Stimulated activated memory B cell treated with anti-CD40 and anti-IgM and Interleukin-4, amounts not matched to agents 10 μg/mL and 1 μg/mL and 100 μg/mL, for 72 hours (primary cell): ENCODE results near the gene SFXN4.
"Not testable (repeated sequence)": the region's sequence is repeated elsewhere in the genome, so short reads cannot be mapped to it uniquely, and the experiment has no call there.

Experiments used
- ATAC-seq: fragments of 150-1000 bp; cut with Tn5 transposase; 2 replicates; pipeline ENCODE4 v1.10.0; 2021
- H3K27ac Mint-ChIP-seq: one replicate; pipeline ENCODE4 v1.8.0; 2022; ENCODE audit warnings: mild to moderate bottlenecking, mixed read lengths
- H3K27me3 Mint-ChIP-seq: one replicate; pipeline ENCODE4 v1.8.0; 2022; ENCODE audit warnings: mixed read lengths
- H3K36me3 Mint-ChIP-seq: one replicate; pipeline ENCODE4 v1.8.0; 2022; ENCODE audit warnings: mixed read lengths
- H3K4me1 Mint-ChIP-seq: one replicate; pipeline ENCODE4 v1.8.0; 2022; ENCODE audit warnings: mixed read lengths
- H3K4me3 Mint-ChIP-seq: one replicate; pipeline ENCODE4 v1.8.0; 2022; ENCODE audit warnings: mild to moderate bottlenecking, moderate library complexity, mixed read lengths
- H3K9me3 Mint-ChIP-seq: one replicate; pipeline ENCODE4 v1.8.0; 2022; ENCODE audit warnings: mixed read lengths

Gene SFXN4

GRCh38 chr10:119199231-119199992, 33.9 kb upstream of the SFXN4 start:
- Mint-ChIP-seq H3K27me3 (peaks cover 15% of the 10 kb centered on the region), H3K4me3 (no peak overlapping the region), H3K27ac (no peak overlapping the region), H3K36me3 (no peaks in the 10 kb centered on the region), H3K4me1 (peaks cover 14% of the 10 kb centered on the region), H3K9me3 (no peaks in the 10 kb centered on the region)
- peak; percentile 74 for ATAC-seq

- Mint-ChIP-seq H3K9me3 (no peaks in the 10 kb centered on the region), H3K4me3 (no peak overlapping the region), H3K27ac (no peak overlapping the region), H3K36me3 (no peaks in the 10 kb centered on the region), H3K27me3 (peaks cover 15% of the 10 kb centered on the region), H3K4me1 (peaks cover 14% of the 10 kb centered on the region)
- no peak for ATAC-seq
Measured at GRCh38 chr10:119198438-119198837, 32.9 kb upstream of the SFXN4 start.

- Mint-ChIP-seq H3K4me1 (peaks cover 14% of the 10 kb centered on the region), H3K9me3 (no peaks in the 10 kb centered on the region), H3K27ac (no peak overlapping the region), H3K27me3 (peaks cover 15% of the 10 kb centered on the region), H3K4me3 (no peak overlapping the region), H3K36me3 (no peaks in the 10 kb centered on the region)
- no peak for ATAC-seq
Measured at GRCh38 chr10:119197921-119198320, 32.4 kb upstream of the SFXN4 start.

- Mint-ChIP-seq H3K27ac (no peak overlapping the region), H3K9me3 (no peaks in the 10 kb centered on the region), H3K27me3 (no peaks in the 10 kb centered on the region), H3K4me3 (no peak overlapping the region), H3K36me3 (no peaks in the 10 kb centered on the region), H3K4me1 (peaks cover 17% of the 10 kb centered on the region)
- no peak for ATAC-seq
Measured at GRCh38 chr10:119191881-119192280, 26.4 kb upstream of the SFXN4 start.

- no peaks in the 10 kb centered on the region for H3K36me3 Mint-ChIP-seq
- H3K9me3 Mint-ChIP-seq: no peaks in the 10 kb centered on the region
- no peaks in the 10 kb centered on the region for H3K27me3 Mint-ChIP-seq
- H3K27ac Mint-ChIP-seq: no peak overlapping the region
- no peak for ATAC-seq
- H3K4me3 Mint-ChIP-seq: no peak overlapping the region
- peaks cover 17% of the 10 kb centered on the region for H3K4me1 Mint-ChIP-seq
Measured at GRCh38 chr10:119190954-119191785, 25.7 kb upstream of the SFXN4 start.

GRCh38 chr10:119190353-119190752, 24.8 kb upstream of the SFXN4 start:
- H3K9me3 Mint-ChIP-seq: no peaks in the 10 kb centered on the region
- H3K36me3 Mint-ChIP-seq: no peaks in the 10 kb centered on the region
- no peak overlapping the region for H3K4me3 Mint-ChIP-seq
- ATAC-seq: no peak
- H3K27me3 Mint-ChIP-seq: no peaks in the 10 kb centered on the region
- H3K27ac Mint-ChIP-seq: no peak overlapping the region
- H3K4me1 Mint-ChIP-seq: peaks cover 17% of the 10 kb centered on the region

- ATAC-seq: peak; percentile 16
- peaks cover 17% of the 10 kb centered on the region for H3K4me1 Mint-ChIP-seq
- no peaks in the 10 kb centered on the region for H3K36me3 Mint-ChIP-seq
- no peaks in the 10 kb centered on the region for H3K27me3 Mint-ChIP-seq
- H3K4me3 Mint-ChIP-seq: no peak overlapping the region
- no peaks in the 10 kb centered on the region for H3K9me3 Mint-ChIP-seq
- no peak overlapping the region for H3K27ac Mint-ChIP-seq
Measured at GRCh38 chr10:119189811-119190282, 24.3 kb upstream of the SFXN4 start.

GRCh38 chr10:119183664-119184412, 18.3 kb upstream of the SFXN4 start:
- no peaks in the 10 kb centered on the region for H3K27me3 Mint-ChIP-seq
- no peaks in the 10 kb centered on the region for H3K36me3 Mint-ChIP-seq
- no peak overlapping the region for H3K27ac Mint-ChIP-seq
- H3K4me1 Mint-ChIP-seq: peaks cover 6% of the 10 kb centered on the region
- H3K9me3 Mint-ChIP-seq: no peaks in the 10 kb centered on the region
- no peak overlapping the region for H3K4me3 Mint-ChIP-seq
- ATAC-seq: no peak

GRCh38 chr10:119180850-119181400, 15.4 kb upstream of the SFXN4 start:
- not testable (repeated sequence) for ATAC-seq, H3K4me3 Mint-ChIP-seq, H3K36me3 Mint-ChIP-seq, H3K27ac Mint-ChIP-seq, H3K9me3 Mint-ChIP-seq, H3K27me3 Mint-ChIP-seq
- peaks cover 25% of the 10 kb centered on the region for H3K4me1 Mint-ChIP-seq

GRCh38 chr10:119178372-119179119, 13.0 kb upstream of the SFXN4 start, which contains the start of gene PRDX3:
PRDX3 (minus strand) TSS chr10:119178812; CDS start chr10:119178790, 22 bp downstream.
- peaks cover 15% of the 10 kb centered on the region for H3K36me3 Mint-ChIP-seq

GRCh38 chr10:119177708-119178371, 12.3 kb upstream of the SFXN4 start:
- H3K27me3 Mint-ChIP-seq: no peaks in the 10 kb centered on the region
- peaks cover 15% of the 10 kb centered on the region for H3K36me3 Mint-ChIP-seq
- no peaks in the 10 kb centered on the region for H3K9me3 Mint-ChIP-seq
- H3K4me1 Mint-ChIP-seq: peaks cover 27% of the 10 kb centered on the region
- peak overlapping the region; percentile 99 for H3K27ac Mint-ChIP-seq
- peak overlapping the region; percentile 97 for H3K4me3 Mint-ChIP-seq
- ATAC-seq: peak; percentile 54

More at GRCh38 chr10:119178372-119179119, 13.0 kb upstream of the SFXN4 start, which contains the start of gene PRDX3:
- Mint-ChIP-seq H3K27ac (peak within 1 kb of the TSS; percentile 99), H3K4me3 (peak within 1 kb of the TSS; percentile 97), H3K4me1 (peaks cover 27% of the 10 kb centered on the region), H3K27me3 (no peaks in the 10 kb centered on the region), H3K9me3 (no peaks in the 10 kb centered on the region)
- peak; percentile 100 for ATAC-seq

- ATAC-seq: no peak
- Mint-ChIP-seq H3K4me1 (peaks cover 27% of the 10 kb centered on the region), H3K27ac (peak overlapping the region; percentile 40), H3K36me3 (peaks cover 23% of the 10 kb centered on the region), H3K27me3 (no peaks in the 10 kb centered on the region), H3K4me3 (peak overlapping the region; percentile 21), H3K9me3 (no peaks in the 10 kb centered on the region)
Measured at GRCh38 chr10:119176166-119176565, 10.7 kb upstream of the SFXN4 start.

GRCh38 chr10:119174109-119174508, 8.6 kb upstream of the SFXN4 start:
- Mint-ChIP-seq H3K4me1 (peaks cover 27% of the 10 kb centered on the region), H3K36me3 (peaks cover 35% of the 10 kb centered on the region), H3K4me3 (no peak overlapping the region), H3K27me3 (no peaks in the 10 kb centered on the region), H3K9me3 (no peaks in the 10 kb centered on the region), H3K27ac (no peak overlapping the region)
- ATAC-seq: no peak

GRCh38 chr10:119167041-119167440, 1.5 kb upstream of the SFXN4 start:
- H3K9me3 Mint-ChIP-seq: no peaks in the 10 kb centered on the region
- H3K36me3 Mint-ChIP-seq: peaks cover 46% of the 10 kb centered on the region
- no peaks in the 10 kb centered on the region for H3K27me3 Mint-ChIP-seq
- H3K27ac Mint-ChIP-seq: peak overlapping the region; percentile 97
- peaks cover 36% of the 10 kb centered on the region for H3K4me1 Mint-ChIP-seq
- H3K4me3 Mint-ChIP-seq: peak overlapping the region; percentile 93
- no peak for ATAC-seq
